Astrocyte (in vitro differentiated cells and primary cell): ENCODE results near the gene TLCD2. TPM values are rescaled to one million over a fixed set of nuclear protein-coding genes. Genes with fewer than 3 reads are reported as not detected.
"Not testable (repeated sequence)": the region's sequence is repeated elsewhere in the genome, so short reads cannot be mapped to it uniquely, and the experiment has no call there.

Experiments
- DNase-seq: peaks from one replicate; pipeline ENCODE4 v3.0.0-alpha.2; 2010; ENCODE audit warnings: low read depth
- FAIRE-seq: peaks from 2 replicates; lab custom pipeline; 2011; peaks lifted over from hg19 to GRCh38; lab: Jason Lieb, UNC
- H2AFZ ChIP-seq: 2 replicates; pipeline ENCODE4 v1.6.0; 2012; ENCODE audit warnings: low read depth, low read length, inconsistent platforms
- H3K27ac ChIP-seq: 2 replicates; pipeline ENCODE4 v1.5.1; 2011; ENCODE audit warnings: low read depth, low read length, inconsistent platforms
- H3K27me3 ChIP-seq: 2 replicates; pipeline ENCODE4 v1.6.0; 2011; ENCODE audit warnings: low read length, inconsistent platforms; ENCODE audit not compliant: insufficient read depth
- H3K36me3 ChIP-seq: 2 replicates; pipeline ENCODE4 v1.5.1; 2011; ENCODE audit warnings: low read length, inconsistent platforms; ENCODE audit not compliant: insufficient read depth
- H3K4me1 ChIP-seq: 2 replicates; pipeline ENCODE4 v1.5.1; 2011; ENCODE audit warnings: low read length, inconsistent platforms; ENCODE audit not compliant: insufficient read depth
- H3K4me2 ChIP-seq: 2 replicates; pipeline ENCODE4 v1.6.0; 2012; ENCODE audit warnings: low read length, inconsistent platforms
- H3K4me3 ChIP-seq: 2 replicates; pipeline ENCODE4 v1.5.1; 2011; ENCODE audit warnings: low read depth, mild to moderate bottlenecking, low read length, inconsistent platforms; ENCODE audit not compliant: insufficient read depth
- H3K79me2 ChIP-seq: 2 replicates; pipeline ENCODE4 v1.6.0; 2012; ENCODE audit warnings: mild to moderate bottlenecking, low read length, inconsistent platforms; ENCODE audit not compliant: insufficient read depth
- H3K9ac ChIP-seq: 2 replicates; pipeline ENCODE4 v1.6.0; 2012; ENCODE audit warnings: mild to moderate bottlenecking, low read length, inconsistent platforms
- H3K9me3 ChIP-seq: 2 replicates; pipeline ENCODE4 v1.5.1; 2012; ENCODE audit warnings: low read depth, mild to moderate bottlenecking, low read length, inconsistent platforms; ENCODE audit not compliant: insufficient read depth
- H4K20me1 ChIP-seq: 2 replicates; pipeline ENCODE4 v1.6.0; 2012; ENCODE audit warnings: low read length, inconsistent platforms; ENCODE audit not compliant: insufficient read depth
- H3K27ac Mint-ChIP-seq: one replicate; pipeline ENCODE4 v1.8.0; 2021; ENCODE audit warnings: mild to moderate bottlenecking, mixed read lengths; ENCODE audit not compliant: unreplicated experiment
- H3K27me3 Mint-ChIP-seq: one replicate; pipeline ENCODE4 v1.8.0; 2021; ENCODE audit warnings: low read depth, mixed read lengths; ENCODE audit not compliant: unreplicated experiment
- H3K36me3 Mint-ChIP-seq: one replicate; pipeline ENCODE4 v1.8.0; 2021; ENCODE audit warnings: low read depth, mixed read lengths; ENCODE audit not compliant: unreplicated experiment
- H3K4me1 Mint-ChIP-seq: one replicate; pipeline ENCODE4 v1.8.0; 2021; ENCODE audit warnings: low read depth, mixed read lengths; ENCODE audit not compliant: unreplicated experiment
- H3K4me3 Mint-ChIP-seq: one replicate; pipeline ENCODE4 v1.8.0; 2021; ENCODE audit warnings: mild to moderate bottlenecking, moderate library complexity, mixed read lengths; ENCODE audit not compliant: unreplicated experiment
- H3K9me3 Mint-ChIP-seq: one replicate; pipeline ENCODE4 v1.8.0; 2021; ENCODE audit warnings: mild to moderate bottlenecking, mixed read lengths; ENCODE audit not compliant: unreplicated experiment
- CTCF ChIP-seq: IDR thresholded peaks from 2 replicates; pipeline ENCODE4 v1.5.1; 2011; ENCODE audit warnings: low read depth, mild to moderate bottlenecking, inconsistent platforms, low read length, moderate library complexity; ENCODE audit not compliant: insufficient read depth
- EZH2 ChIP-seq: IDR thresholded peaks from 2 replicates; pipeline ENCODE4 v1.6.1; 2012; ENCODE audit warnings: mild to moderate bottlenecking, low read length, inconsistent platforms; ENCODE audit not compliant: insufficient read depth
- total RNA-seq: library from RNA; stranded (reverse); gene quantifications from 2 replicates; pipeline ENCODE4 v1.2.1, GENCODE V29; 2021

Gene TLCD2
- total RNA-seq, 1 donor from 2014 or later = 6.0 TPM

DNA sequence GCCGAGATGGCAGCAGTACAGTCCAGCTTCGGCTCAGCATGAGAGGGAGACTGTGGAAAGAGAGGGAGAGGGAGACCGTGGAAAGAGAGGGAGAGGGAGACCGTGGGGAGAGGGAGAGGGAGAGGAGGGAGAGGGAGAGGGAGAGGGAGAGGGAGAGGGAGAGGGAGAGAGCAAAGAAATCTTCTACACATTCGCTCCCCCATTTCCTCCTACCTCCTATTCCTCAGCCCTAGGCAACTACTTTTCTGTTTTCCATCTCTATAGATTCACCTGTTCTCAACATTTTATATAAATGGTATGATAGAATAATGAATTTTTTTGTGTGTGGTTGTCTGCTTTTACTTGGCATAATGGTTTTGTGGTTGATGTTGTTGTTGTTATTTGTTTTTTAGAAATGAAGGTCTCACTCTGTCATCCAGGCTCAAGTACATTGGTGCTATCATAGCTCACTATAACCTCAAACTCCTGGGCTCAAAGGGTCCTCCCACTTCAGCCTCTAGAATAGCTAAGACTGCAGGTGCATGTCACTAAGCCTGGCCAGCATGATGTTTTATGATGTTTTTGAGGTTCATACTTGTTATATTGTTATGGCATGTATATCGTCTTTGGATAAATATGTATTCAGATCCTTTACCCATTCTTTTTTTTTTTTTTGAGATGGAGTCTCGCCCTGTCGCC is 19.5 kb downstream of the TLCD2 start:
- Histone ChIP-seq H4K20me1 (no peaks in the 10 kb centered on the region), H3K79me2 (no peaks in the 10 kb centered on the region), H3K4me3 (no peak overlapping the region), H3K4me1 (no peaks in the 10 kb centered on the region), H3K27me3 (no peaks in the 10 kb centered on the region), H3K36me3 (no peaks in the 10 kb centered on the region), H2AFZ (no peak overlapping the region), H3K9ac (no peak overlapping the region), H3K4me2 (no peak overlapping the region), H3K9me3 (no peaks in the 10 kb centered on the region), H3K27ac (no peak overlapping the region)
- Mint-ChIP-seq H3K4me1 (peaks cover 5% of the 10 kb centered on the region), H3K36me3 (peaks cover 3% of the 10 kb centered on the region), H3K9me3 (peaks cover 13% of the 10 kb centered on the region), H3K27ac (no peak overlapping the region), H3K27me3 (no peaks in the 10 kb centered on the region), H3K4me3 (no peak overlapping the region)
- DNase-seq (no peak), FAIRE-seq (no peak)
- TF ChIP-seq EZH2 (no peak), CTCF (no peak)

DNA sequence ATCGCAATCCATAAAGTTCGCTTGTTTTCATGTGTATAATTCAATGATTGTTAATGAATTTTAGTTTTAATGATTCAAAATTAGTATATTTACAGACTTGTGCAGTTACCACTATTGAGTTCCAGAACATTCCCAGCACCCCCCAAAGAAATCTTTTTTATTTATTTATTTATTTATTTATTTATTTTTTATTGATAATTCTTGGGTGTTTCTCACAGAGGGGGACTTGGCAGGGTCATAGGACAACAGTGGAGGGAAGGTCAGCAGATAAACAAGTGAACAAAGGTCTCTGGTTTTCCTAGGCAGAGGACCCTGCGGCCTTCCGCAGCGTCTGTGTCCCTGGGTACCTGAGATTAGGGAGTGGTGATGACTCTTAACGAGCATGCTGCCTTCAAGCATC is 21.8 kb downstream of the TLCD2 start:
- not testable (repeated sequence) for H3K4me1 ChIP-seq, H3K27ac Mint-ChIP-seq, H3K36me3 ChIP-seq, H3K36me3 Mint-ChIP-seq, H3K4me3 Mint-ChIP-seq, H3K9me3 ChIP-seq, H3K4me3 ChIP-seq, H4K20me1 ChIP-seq, H3K27me3 Mint-ChIP-seq, DNase-seq, H2AFZ ChIP-seq, FAIRE-seq, H3K27me3 ChIP-seq, H3K27ac ChIP-seq, H3K4me2 ChIP-seq, H3K9ac ChIP-seq
- H3K79me2 ChIP-seq = peaks cover 12% of the 10 kb centered on the region
- Mint-ChIP-seq H3K9me3 (peaks cover 13% of the 10 kb centered on the region), H3K4me1 (peaks cover 12% of the 10 kb centered on the region)

- TF ChIP-seq CTCF (no peak), EZH2 (no peak)
- H3K4me2 ChIP-seq = no peak overlapping the region
- H3K27me3 ChIP-seq = no peaks in the 10 kb centered on the region
- no peak overlapping the region for H3K27ac Mint-ChIP-seq
- H3K9me3 Mint-ChIP-seq = peaks cover 2% of the 10 kb centered on the region
- H3K9ac ChIP-seq = no peak overlapping the region
- H3K27me3 Mint-ChIP-seq = no peaks in the 10 kb centered on the region
- no peak overlapping the region for H3K27ac ChIP-seq
- peak overlapping the region; percentile 69 for H3K4me3 Mint-ChIP-seq
- H3K36me3 Mint-ChIP-seq = peaks cover 9% of the 10 kb centered on the region
- H3K36me3 ChIP-seq = peaks cover 18% of the 10 kb centered on the region
- no peak for DNase-seq
- H4K20me1 ChIP-seq = peaks cover 32% of the 10 kb centered on the region
- H3K4me1 Mint-ChIP-seq = peaks cover 20% of the 10 kb centered on the region
- no peak overlapping the region for H3K4me3 ChIP-seq
- H2AFZ ChIP-seq = no peak overlapping the region
- H3K4me1 ChIP-seq = peaks cover 6% of the 10 kb centered on the region
- FAIRE-seq = no peak
- peaks cover 35% of the 10 kb centered on the region for H3K79me2 ChIP-seq
- no peaks in the 10 kb centered on the region for H3K9me3 ChIP-seq
Observed at GRCh38 chr17:1686086-1686485, 24.1 kb downstream of the TLCD2 start.
